GM23338 (cell line): ENCODE measurements around the gene RBBP4. TPM values are rescaled to one million over a fixed set of nuclear protein-coding genes. Genes with fewer than 3 reads are reported as not detected.

Source experiments
- ATAC-seq: fragments of 200-7000 bp; cut with Tn5 transposase; 3 replicates; pipeline ENCODE4 v1.9.1; 2020
- DNase-seq: peaks from one replicate; pipeline ENCODE4 v3.0.0-alpha.2; 2015; ENCODE audit warnings: low spot score
- H2AFZ ChIP-seq: fragments of 200-600 bp; sonication (generic); 2 replicates; pipeline ENCODE4 v1.8.0; 2016; ENCODE audit warnings: antibody characterized with exemption, mild to moderate bottlenecking, moderate library complexity
- H3F3A ChIP-seq: fragments of 200-600 bp; sonication (generic); replicated peaks from 2 replicates; pipeline ENCODE4 v1.8.0; 2017; ENCODE audit warnings: antibody characterized with exemption, mixed run types, low read depth
- H3K27ac ChIP-seq: fragments of 200-600 bp; sonication (generic); 2 replicates; pipeline ENCODE4 v1.6.1; 2016; ENCODE audit warnings: low read depth
- H3K27me3 ChIP-seq: fragments of 200-600 bp; sonication (generic); 2 replicates; pipeline ENCODE4 v1.8.0; 2016; ENCODE audit warnings: mild to moderate bottlenecking, mixed run types, moderate library complexity; ENCODE audit not compliant: insufficient read depth
- H3K36me3 ChIP-seq: fragments of 200-600 bp; sonication (generic); 2 replicates; pipeline ENCODE4 v1.8.0; 2016; ENCODE audit warnings: mild to moderate bottlenecking; ENCODE audit not compliant: insufficient read depth
- H3K4me1 ChIP-seq: fragments of 200-600 bp; sonication (generic); 2 replicates; pipeline ENCODE4 v1.8.0; 2016; ENCODE audit warnings: mild to moderate bottlenecking, moderate library complexity; ENCODE audit not compliant: insufficient read depth
- H3K4me2 ChIP-seq: fragments of 200-600 bp; sonication (generic); 2 replicates; pipeline ENCODE4 v1.7.1; 2017; ENCODE audit warnings: mixed run types
- H3K4me3 ChIP-seq: fragments of 200-600 bp; sonication (generic); 2 replicates; pipeline ENCODE4 v1.6.1; 2016; ENCODE audit warnings: mixed run types
- H3K79me2 ChIP-seq: fragments of 200-600 bp; sonication (generic); replicated peaks from 2 replicates; pipeline ENCODE4 v1.8.0; 2017; ENCODE audit warnings: mild to moderate bottlenecking; ENCODE audit not compliant: insufficient read depth
- H3K9me2 ChIP-seq: fragments of 200-600 bp; sonication (generic); 2 replicates; pipeline ENCODE4 v1.8.0; 2017; ENCODE audit not compliant: insufficient read depth
- H4K20me1 ChIP-seq: fragments of 200-600 bp; sonication (generic); replicated peaks from 2 replicates; pipeline ENCODE4 v1.8.0; 2017; ENCODE audit warnings: mild to moderate bottlenecking; ENCODE audit not compliant: insufficient read depth
- H3K27ac Mint-ChIP-seq: 2 replicates; pipeline ENCODE4 v1.8.0; 2020; ENCODE audit warnings: inconsistent platforms, mild to moderate bottlenecking, moderate library complexity, mixed read lengths
- H3K27me3 Mint-ChIP-seq: 3 replicates; pipeline ENCODE4 v1.8.0; 2022; ENCODE audit warnings: low read depth, mild to moderate bottlenecking, moderate library complexity, mixed read lengths, inconsistent platforms; ENCODE audit not compliant: insufficient read depth, poor library complexity
- H3K36me3 Mint-ChIP-seq: 3 replicates; pipeline ENCODE4 v1.8.0; 2021; ENCODE audit warnings: low read depth, mild to moderate bottlenecking, inconsistent platforms, moderate library complexity, mixed read lengths
- H3K4me1 Mint-ChIP-seq: 3 replicates; pipeline ENCODE4 v1.8.0; 2020; ENCODE audit warnings: mild to moderate bottlenecking, inconsistent platforms, mixed read lengths
- H3K4me3 Mint-ChIP-seq: 3 replicates; pipeline ENCODE4 v1.8.0; 2021; ENCODE audit warnings: moderate library complexity, mild to moderate bottlenecking, inconsistent platforms, mixed read lengths
- H3K9me3 Mint-ChIP-seq: 3 replicates; pipeline ENCODE4 v1.8.0; 2020; ENCODE audit warnings: moderate library complexity, mild to moderate bottlenecking, inconsistent platforms, mixed read lengths
- CREB1 ChIP-seq: fragments of 250-450 bp; sonication (Bioruptor Pico); IDR thresholded peaks from 2 replicates; pipeline ENCODE4 v1.5.0; 2020; ENCODE audit warnings: low read depth, mild to moderate bottlenecking, moderate library complexity
- CTCF ChIP-seq, 2 experiments: fragments of 200-600 bp in 1 of 2; sonication (generic) in 1 of 2; conservative IDR thresholded peaks; 2 replicates each; pipeline versions ENCODE4 v1.5.1 to v1.6.1; 2016 to 2017; ENCODE audit warnings: antibody characterized with exemption in 2 of 2, low read depth in 2 of 2, mild to moderate bottlenecking in 2 of 2, moderate library complexity in 1 of 2
- ETS1 ChIP-seq: IDR thresholded peaks from 2 replicates; pipeline ENCODE4 v1.6.1; 2016; ENCODE audit warnings: antibody characterized with exemption
- EZH2 ChIP-seq: fragments of 200-600 bp; sonication (generic); IDR thresholded peaks from one replicate; pipeline ENCODE4 v1.8.0; 2017; ENCODE audit warnings: antibody characterized with exemption, mild to moderate bottlenecking, low read depth; ENCODE audit not compliant: unreplicated experiment
- EZH2phosphoT487 ChIP-seq: fragments of 200-600 bp; sonication (generic); IDR thresholded peaks from one replicate; pipeline ENCODE4 v1.8.1; 2018; ENCODE audit warnings: antibody characterized with exemption; ENCODE audit not compliant: unreplicated experiment
- JUNB ChIP-seq: IDR thresholded peaks from one replicate; pipeline ENCODE4 v1.6.1; 2016; ENCODE audit warnings: antibody characterized with exemption; ENCODE audit not compliant: unreplicated experiment
- NANOG ChIP-seq: IDR thresholded peaks from 2 replicates; pipeline ENCODE4 v1.6.1; 2016; ENCODE audit warnings: antibody characterized with exemption, borderline replicate concordance
- POLR2AphosphoS5 ChIP-seq: IDR thresholded peaks from 2 replicates; pipeline ENCODE4 v1.6.1; 2016; ENCODE audit warnings: antibody characterized with exemption, low read depth
- REST ChIP-seq: IDR thresholded peaks from one replicate; pipeline ENCODE4 v1.6.1; 2018; ENCODE audit warnings: antibody characterized with exemption; ENCODE audit not compliant: unreplicated experiment
- STAT1 ChIP-seq: IDR thresholded peaks from one replicate; pipeline ENCODE4 v1.6.1; 2016; ENCODE audit warnings: antibody characterized with exemption; ENCODE audit not compliant: unreplicated experiment
- ZNF114 ChIP-seq: fragments of 250-450 bp; sonication (Bioruptor Pico); IDR thresholded peaks from 2 replicates; pipeline ENCODE4 v1.5.0; 2020; ENCODE audit warnings: mild to moderate bottlenecking, moderate library complexity
- ZNF331 ChIP-seq: fragments of 250-450 bp; sonication (Bioruptor Pico); IDR thresholded peaks from 2 replicates; pipeline ENCODE4 v1.5.0; 2020; ENCODE audit warnings: low read depth, mild to moderate bottlenecking, moderate library complexity
- polyA plus RNA-seq: library from polyadenylated mRNA; unstranded; fragments of >200 nt; fragmentation: Nextera tagmentation; extraction: Ambion mirVana; gene quantifications from 2 replicates; pipeline ENCODE4 v1.2.1, GENCODE V29; 2016
- total RNA-seq: library from RNA; depleted of rRNA; stranded (reverse); fragments of >200 nt; shearing (Covaris generic); gene quantifications from 2 replicates; pipeline ENCODE4 v1.2.3, GENCODE V29; 2014

RBBP4 gene
- total and polyA plus RNA-seq, 2 experiments from 2014 or later: 262 to 312 TPM

GRCh38 chr1:32609180-32609579, 41.8 kb upstream of the RBBP4 start (continued):
- TF ChIP-seq EZH2 (no peak), REST (no peak), ZNF331 (CRISPR knock-in tag) (no peak), JUNB (no peak), NANOG (no peak), EZH2phosphoT487 (no peak), CREB1 (CRISPR knock-in tag) (no peak), CTCF (conservative IDR thresholded peaks at IDR 0.05; ENCODE audit: low read depth in 2 of 2) (no peak), ZNF114 (CRISPR knock-in tag) (no peak)

GRCh38 chr1:32611859-32612188, 39.2 kb upstream of the RBBP4 start:
- Histone ChIP-seq H4K20me1 (no peaks in the 10 kb centered on the region), H3K79me2 (no peaks in the 10 kb centered on the region), H2AFZ (peak overlapping the region; percentile 91), H3K4me2 (peak overlapping the region; percentile 82), H3K27me3 (no peaks in the 10 kb centered on the region), H3K4me1 (no peaks in the 10 kb centered on the region), H3K36me3 (no peaks in the 10 kb centered on the region), H3K9me2 (no peaks in the 10 kb centered on the region), H3K27ac (no peak overlapping the region), H3F3A (no peaks in the 10 kb centered on the region; the same call in 1 of the 2 replicates), H3K4me3 (peak overlapping the region; percentile 53)
- H3K9me3 Mint-ChIP-seq: no peaks in the 10 kb centered on the region
- no peaks in the 10 kb centered on the region for H3K36me3 Mint-ChIP-seq
- peaks cover 5% of the 10 kb centered on the region; the same call in 2 of the 3 replicates for H3K4me1 Mint-ChIP-seq
- no peak overlapping the region for H3K27ac Mint-ChIP-seq
- peak overlapping the region; percentile 78 for H3K4me3 Mint-ChIP-seq
- DNase-seq (no peak), ATAC-seq (no peak)
- H3K27me3 Mint-ChIP-seq: peaks cover 5% of the 10 kb centered on the region
- TF ChIP-seq JUNB (no peak), CTCF (conservative IDR thresholded peaks at IDR 0.05; ENCODE audit: low read depth in 2 of 2) (no peak), NANOG (no peak), EZH2phosphoT487 (no peak), ETS1 (no peak), CREB1 (CRISPR knock-in tag) (no peak), REST (no peak), POLR2AphosphoS5 (no peak), STAT1 (no peak)
